ENCODE measurements around the gene CRYGB.
A peak's percentile ranks its signal among the peaks of the same experiment; 100 is the strongest.
"Not testable (repeated sequence)": the region's sequence is repeated elsewhere in the genome, so short reads cannot be mapped to it uniquely, and the experiment has no call there.

CRYGB gene

DNA sequence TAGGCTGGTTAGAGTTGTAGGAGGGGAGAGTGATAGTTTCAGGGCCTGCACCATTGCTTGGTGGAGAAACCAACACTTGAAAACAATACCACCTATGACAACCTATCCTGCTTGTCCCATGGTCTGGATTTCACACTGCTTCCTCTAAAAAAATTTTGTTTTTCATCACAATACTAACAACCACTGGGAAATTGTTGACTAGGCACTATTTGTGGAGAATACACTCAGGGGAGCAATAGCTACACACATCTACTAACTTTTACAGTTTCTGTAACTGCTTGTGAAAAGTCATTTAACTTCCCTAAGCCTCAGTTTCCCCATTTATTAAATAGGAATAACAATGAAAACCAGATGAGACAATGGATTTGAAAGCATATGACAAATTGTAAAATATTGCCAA is 4.1 kb upstream of the CRYGB start:
- DNase-seq (ENCODE audit: low read depth, low spot score) = no peak

DNA sequence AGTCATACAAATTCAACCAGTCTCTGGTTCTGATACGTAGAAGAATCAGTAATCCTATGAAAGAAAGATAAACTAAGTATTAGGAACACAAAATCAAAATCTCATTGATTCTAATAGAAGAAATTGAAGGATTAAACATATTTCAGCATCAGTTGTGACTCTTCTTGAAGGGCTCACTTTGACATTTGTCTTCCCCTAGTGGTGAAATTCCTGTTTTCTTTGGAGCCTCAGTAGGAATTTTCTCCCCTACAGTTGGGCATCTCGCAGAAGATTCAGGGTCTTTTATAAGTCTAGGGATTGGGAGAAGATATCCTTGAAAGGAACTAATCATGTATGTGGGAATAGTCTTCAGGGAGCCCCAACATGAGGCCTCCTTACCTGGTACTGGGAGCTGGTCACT is 2.8 kb upstream of the CRYGB start:
- no peak for DNase-seq (ENCODE audit: low read depth, low spot score)

DNA sequence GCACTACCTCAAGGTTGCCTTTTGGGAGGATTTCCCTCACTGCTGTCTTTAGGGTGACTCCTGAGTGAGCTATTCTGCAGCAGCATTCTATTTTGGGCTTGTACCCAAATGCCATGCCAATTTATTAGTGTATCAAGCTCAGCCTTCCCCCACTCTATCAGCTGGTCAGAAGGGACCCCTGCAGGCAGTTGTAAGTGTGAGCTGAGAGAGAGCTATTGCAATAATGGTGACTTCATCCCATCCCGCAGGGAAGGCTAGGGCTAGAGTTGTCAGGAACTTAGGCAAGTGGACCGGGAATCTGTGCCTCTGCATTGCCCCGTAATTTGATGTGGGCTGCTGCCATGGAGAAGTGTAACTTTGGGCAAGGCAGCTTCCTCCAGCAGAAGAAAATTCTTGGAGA is 1.8 kb upstream of the CRYGB start:
- no peak for DNase-seq (ENCODE audit: low read depth, low spot score)

DNA sequence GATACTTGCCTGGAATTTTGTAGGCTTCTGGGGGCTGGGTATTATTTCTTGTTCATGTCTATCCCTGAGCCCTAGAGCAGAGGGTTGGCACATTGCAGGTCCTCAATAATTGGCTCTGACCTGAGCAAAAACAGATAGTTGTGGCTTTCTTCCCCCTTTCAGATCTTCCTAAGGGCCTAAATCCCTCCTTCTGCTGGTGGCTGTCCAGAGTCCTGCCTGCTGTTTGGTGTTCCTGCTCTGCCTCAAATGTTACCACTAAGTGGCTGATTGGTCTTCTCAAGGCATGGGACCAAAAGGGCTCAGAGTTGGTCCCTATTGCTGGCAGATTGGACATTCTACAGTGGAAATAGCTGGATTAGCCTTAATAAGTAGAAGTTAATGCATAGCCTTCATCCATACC is 1.1 kb upstream of the CRYGB start:
- peak; percentile 18 for DNase-seq (ENCODE audit: low read depth, low spot score)

DNA sequence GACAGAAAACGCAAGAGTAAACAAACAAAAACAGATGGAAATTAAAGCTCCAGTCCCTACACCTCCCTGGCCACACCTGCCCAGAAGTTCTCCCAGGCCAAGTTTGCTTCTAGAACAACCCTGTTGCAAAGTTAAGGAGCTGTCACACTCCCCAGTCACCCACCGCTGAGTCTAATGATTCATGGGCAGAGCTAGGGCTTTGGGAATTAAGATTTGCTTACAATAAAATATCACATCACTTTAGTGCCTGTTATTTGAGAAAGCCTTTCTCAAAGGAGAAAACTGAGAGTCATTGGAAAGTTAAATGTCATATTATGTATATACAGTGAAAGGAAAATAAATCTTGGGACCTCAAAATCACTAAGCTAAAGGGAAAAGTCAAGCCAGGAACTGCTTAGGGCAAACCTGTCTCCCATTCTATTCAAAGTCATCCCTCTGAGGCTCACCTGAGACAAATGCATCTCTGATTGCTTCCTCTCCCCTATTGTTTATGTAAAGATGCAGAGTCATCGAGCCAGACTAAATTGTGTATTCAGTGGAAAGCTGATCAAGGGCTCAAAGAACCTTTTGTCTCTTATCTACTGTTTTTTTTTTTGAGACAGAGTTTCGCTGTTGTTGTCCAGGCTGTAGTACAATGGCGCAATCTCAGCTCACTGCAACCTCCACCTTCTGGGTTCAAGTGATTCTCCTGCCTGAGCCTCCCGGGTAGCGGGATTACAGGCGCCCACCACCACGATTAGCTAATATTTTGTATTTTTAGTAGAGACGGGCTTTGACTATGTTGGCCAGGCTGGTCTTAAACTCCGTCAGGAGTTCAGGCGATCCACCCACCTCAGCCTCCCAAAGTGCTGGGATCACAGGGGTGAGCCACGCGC is 2.8 kb downstream of the CRYGB start:
- DNase-seq (ENCODE audit: low read depth, low spot score) = peak; percentile 51

DNA sequence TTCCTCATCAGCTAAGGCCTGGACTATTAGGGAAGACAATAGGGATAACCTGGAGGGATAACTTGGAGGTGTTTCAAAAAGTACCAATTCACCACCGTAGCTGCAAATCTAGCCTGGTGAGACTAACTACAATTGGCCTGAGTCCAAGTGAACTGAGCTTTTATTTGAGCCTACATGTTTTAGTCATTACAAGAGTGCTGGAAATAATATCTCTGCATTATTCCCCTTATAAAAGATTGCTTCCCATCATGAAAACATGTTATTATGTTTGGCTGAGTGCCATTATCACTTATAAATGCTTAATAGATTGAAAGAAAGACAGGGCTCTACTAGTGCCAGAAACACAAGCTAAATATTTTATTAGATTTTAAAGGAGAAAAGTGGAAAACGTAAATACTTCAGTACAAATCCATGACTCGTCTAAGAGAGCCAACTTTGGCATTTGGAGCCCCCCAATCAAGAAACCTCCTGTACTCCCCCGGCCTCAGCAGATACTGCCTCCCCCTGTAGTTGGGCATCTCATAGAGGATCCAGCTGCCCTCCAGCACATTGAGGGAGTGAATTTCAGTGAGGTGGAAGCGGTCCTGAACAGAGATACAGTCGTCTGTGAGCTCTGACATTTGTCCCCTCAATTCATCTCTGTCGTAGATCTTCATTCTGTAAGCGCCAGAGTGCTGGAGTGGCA is 3.6 kb downstream of the CRYGB start:
- no peak for DNase-seq (ENCODE audit: low read depth, low spot score)

DNA sequence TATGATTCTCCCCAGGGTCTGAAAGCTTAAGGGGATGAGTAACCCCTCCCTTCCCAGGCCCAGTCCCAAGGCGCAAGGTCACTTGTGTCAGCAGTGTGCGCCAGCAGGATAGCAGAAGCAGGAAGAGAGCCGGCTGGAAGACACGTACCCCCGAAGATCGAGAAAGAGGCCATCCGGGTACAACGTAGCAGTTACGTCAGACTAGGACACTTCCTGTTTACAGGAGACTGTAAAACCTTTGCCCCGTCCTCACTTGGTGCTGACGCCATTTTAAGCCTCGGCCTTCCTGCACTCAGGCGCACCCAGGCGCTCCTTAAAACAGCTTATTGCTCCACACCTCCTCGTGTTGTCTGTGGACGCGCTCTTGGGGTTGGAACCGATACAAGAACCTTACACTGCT is 6.5 kb downstream of the CRYGB start:
- DNase-seq (ENCODE audit: low read depth, low spot score) = no peak

DNA sequence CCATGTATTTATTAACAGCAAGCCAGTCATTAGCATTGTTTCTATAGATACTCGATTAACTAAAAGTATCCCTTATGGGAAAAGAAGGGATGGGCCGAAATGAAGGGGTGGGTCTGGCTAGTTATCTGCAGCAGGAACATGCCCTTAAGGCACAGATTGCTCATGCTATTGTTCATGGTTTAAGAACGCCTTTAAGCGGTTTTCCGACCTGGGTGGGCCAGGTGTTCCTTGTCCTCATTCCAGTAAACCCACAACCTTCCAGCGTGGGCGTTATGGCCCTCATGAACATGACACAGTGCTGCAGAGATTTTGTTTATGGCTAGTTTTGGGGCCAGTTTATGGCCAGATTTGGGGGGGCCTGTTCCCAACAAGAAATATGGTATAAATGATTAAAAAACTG is 7.6 kb downstream of the CRYGB start:
- not testable (repeated sequence) for DNase-seq (ENCODE audit: low read depth, low spot score)

DNA sequence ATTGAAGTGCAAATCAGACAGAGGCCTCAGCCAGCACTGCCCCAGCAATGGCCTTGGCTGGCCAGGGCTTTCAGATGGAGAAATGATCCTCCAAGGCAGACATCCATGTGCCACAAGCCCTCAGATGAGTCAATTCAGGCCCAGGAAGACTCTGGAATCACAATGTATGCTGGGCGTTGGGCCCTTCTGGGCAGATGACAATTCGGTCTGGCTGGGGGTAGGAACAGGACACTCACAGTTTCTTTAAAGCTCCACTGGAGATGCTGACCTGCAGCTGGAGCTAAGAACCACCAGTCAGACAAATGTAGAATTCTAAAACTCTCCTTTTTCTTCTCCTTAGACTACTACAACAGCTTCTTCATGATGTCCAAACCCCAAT is 9.3 kb downstream of the CRYGB start:
- DNase-seq (ENCODE audit: low read depth, low spot score) = no peak

DNA sequence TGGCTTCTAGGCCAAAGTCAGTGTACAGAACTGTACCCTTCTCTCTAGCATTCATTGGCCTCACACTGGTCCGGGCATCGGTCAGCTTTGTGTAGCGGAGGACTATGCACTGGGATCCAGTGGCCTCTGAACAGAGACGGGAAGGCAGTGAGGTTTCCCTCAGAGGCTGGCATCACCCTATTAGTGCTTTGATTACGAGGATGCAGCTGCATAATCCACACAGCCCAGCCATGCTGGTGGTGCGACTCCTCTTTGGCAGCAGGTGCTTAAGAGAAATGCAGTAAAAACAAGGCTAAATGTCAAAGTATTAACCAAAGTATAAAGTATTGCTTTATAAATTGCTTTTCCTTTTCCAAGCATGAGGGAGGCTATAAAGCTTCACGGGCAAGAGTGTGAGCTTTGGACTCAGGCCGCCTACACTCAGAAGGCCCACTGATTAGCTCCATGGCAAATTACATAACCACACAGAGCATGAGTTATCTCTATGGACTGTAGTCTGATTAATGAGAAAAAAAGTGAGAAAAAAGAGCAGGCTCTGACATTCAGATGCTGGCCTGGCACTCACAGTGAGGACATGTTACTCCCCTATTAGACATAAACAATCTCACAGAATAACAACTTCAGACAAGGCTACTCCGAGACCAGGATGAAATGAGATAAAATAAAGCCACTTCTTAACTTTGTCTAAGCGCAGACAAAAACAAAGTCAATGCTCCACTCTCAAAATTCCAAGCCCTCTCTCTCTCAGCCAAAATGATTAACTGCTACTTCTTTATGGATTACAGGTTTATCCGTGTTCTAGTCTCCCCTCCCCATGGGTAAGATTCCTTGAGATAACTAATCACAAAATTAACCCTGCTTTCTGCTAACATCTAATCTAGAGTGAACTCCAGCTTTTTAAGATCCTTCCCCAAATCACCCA is 9.9 kb downstream of the CRYGB start:
- DNase-seq (ENCODE audit: low read depth, low spot score) = no peak

DNA sequence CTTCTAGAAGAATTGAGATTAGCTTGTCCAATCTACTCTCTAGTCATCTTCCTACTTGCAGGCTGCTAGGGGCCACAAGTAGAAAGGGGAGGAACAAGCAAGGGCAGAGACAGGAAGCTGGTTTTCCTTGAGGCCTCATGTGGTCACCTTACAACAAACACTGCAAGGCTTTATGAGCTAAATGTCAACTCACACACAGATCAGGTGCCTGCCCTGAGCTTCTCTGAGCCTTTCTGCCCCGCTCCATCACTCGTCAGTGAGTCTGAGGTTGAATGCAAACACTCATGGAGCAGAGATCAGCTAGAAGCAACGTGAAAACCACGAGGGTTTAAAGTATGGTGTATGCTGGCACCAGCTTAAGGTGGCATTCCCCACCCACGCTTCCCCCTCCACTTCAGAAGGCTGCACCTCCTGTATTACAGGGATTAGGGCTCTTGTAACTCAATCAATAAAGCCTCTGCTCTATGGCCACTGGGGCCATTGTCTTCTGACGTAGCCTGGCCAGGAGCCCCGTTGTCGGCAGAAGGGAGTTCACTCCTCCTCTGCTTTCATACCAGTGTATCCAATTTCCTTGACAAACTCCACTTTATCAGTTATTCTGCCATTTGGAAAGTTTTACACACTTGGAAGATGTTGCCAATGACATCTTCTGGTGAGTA is 10.9 kb downstream of the CRYGB start:
- DNase-seq (ENCODE audit: low read depth, low spot score) = no peak

DNA sequence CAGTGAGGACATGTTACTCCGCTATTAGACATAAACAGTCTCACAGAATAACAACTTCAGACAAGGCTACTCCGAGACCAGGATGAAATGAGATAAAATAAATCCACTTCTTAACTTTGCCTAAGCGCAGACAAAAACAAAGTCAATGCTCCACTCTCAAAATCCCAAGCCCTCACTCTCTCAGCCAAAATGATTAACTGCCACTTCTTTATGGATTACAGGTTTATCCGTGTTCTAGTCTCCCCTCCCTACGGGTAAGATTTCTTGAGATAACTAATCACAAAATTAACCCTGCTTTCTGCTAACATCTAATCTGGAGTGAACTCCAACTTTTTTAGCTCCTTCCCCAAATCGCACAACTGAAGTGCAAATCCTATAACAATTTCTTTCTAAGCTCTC is 15.2 kb downstream of the CRYGB start:
- DNase-seq (ENCODE audit: low read depth, low spot score) = no peak

DNA sequence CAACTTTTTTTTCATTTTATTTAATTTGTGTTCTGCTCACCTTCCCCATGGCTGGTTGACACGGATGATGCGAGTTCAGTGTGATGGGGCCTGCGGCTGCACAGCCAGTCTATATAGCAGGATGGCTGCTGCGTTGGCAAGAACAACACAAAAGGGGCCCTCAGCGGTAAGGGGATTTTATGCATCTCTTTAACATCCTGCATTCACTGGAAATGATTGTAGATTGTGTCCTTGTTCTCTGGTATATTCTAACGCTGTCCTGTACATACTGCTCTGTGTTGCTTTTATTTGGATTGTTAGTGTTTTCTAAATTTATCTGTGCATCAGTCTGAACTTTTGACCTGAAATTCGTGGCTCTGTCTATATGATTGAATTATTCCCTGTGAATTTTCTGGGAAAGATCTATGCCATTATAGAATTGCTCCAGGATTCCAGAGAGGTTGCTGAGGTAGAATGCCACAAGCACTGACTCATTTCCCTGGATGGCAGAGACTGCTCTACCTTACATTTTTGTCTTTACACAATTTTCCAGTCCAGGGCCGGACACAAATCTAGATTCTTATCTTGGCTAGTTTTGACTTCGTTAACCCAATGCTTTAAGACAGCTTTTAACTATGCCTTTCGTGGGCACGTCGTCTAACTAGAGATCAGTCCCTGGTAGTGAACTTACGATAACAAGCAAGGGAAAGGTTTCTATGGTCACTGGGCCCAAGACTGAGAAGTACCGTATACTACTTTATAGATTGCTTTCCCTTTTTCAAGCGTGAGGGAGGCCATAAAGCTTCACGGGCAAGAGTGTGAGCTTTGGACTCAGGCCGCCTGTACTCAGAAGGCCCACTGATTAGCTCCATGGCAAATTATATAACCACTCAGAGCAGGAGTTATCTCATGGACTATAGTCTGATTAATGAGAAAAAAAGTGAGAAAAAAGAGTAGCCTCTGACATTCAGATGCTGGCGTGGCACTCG is 15.9 kb downstream of the CRYGB start, which contains the start of gene CRYGC:
Gene CRYGC (minus strand): TSS at position 85 of the 968 bp plus-strand sequence. CDS start 36 bp downstream, at position 49.
- no peak for DNase-seq (ENCODE audit: low read depth, low spot score)

DNA sequence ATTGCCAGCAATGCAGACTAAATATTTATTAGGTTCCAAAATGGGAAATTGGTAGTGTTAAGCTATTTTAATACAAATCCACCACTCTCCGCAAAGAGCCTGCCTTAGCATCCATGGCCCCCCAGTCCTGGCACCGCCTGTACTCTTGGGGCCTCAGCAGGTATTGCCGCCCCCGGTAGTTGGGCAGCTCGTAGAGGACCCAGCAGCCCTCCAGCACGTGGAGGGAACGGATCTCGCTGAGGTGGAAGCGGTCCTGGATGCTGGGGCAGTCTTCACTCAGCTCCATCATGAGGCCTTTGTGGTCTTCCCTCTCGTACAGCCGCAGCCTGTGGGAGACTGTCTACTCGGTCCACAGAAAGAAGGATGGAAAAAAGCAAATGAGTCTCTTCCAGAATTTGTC is 17.8 kb downstream of the CRYGB start:
- no peak for DNase-seq (ENCODE audit: low read depth, low spot score)

DNA sequence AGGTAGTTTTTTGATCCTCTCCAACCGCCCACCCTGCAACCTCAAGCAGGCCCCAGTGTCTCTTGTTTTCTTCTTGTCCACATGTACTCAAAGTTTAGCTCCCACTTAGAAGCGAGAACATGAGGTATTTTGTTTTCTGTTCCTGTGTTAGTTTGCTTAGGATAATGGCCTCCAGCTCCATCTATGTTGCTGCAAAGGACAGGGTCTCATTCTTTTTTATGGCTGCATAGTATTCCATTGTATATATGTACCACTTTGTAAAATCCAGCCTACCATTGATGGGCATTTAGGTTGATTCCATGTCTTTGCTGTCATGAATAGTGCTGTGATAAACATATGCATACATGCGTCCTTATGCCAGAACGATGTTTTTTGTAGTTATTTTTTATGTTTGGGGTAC is 18.9 kb downstream of the CRYGB start:
- DNase-seq (ENCODE audit: low read depth, low spot score) = no peak

DNA sequence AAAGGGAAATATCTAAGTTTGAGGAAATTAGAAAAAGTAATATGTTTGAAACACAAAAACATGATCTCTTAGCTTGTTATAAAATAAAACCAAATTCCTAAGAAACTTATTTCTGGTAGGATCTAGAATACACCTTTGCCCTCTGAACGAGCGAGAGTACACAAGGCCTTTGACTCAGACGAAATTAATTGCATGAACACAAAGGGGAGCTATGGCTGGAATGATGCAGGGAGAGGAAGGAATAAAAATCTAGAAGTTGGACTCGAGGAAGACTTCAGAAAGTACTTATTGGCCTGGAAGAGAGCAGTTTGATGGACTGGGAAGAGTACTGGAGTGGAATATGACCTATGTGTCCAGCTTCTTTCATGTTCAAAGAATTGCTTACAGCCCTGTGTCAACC is 20.7 kb downstream of the CRYGB start:
- DNase-seq (ENCODE audit: low read depth, low spot score) = no peak

DNA sequence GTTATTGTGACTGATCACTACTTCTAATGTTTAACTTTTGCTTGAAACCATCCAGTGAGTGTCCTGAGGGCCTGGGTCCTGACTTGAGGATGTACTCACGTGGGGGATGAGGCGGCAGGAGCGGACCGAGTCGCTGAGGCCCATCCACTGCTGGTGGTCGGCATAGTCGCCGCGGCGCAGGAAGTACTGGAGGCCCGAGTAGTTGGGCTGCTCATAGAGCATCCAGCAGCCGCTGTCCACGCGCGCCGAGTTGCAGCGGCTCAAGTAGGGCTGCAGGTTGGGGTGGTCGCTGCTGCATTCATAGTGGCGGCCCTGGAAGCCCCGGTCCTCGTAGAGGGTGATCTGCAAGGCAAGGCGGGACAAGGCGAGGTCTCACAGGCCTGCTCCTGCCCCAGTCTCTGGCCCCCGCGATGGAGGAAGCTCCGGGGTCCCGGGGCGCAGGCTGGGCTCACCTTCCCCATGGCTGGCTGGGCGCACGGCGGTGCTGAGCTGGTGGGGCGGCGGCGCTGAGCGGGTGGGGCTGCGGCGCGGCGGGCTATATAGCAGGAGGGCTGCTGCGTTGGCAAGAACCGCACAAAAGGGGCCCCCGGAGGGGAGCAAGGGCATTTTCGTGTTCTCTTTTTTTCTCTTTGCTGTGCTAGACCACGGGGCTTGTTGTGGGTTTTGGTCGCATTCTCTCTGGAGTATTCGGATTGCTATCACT is 21.8 kb downstream of the CRYGB start, which contains the start of gene CRYGD:
Gene CRYGD (minus strand): TSS at position 512 of the 703 bp plus-strand sequence. CDS start 51 bp downstream, at position 461.
- peak; percentile 65 for DNase-seq (ENCODE audit: low read depth, low spot score)

DNA sequence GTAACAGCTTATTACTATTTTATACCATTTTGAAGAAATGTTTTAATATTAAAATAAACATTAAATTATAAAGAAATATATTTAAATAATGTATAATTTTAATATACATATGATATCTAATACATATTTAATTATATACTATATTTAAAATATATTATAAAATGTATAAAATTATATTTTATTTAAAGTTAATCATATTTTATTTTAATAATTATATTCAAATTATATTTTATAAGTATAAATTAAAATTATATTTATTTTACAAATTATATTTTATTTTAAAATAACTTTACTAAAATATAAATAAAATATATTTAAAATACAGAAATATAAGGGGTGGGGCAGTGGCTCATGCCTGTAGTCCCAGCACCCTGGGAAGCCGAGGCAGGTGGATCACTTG is 23.7 kb downstream of the CRYGB start:
- DNase-seq (ENCODE audit: low read depth, low spot score) = no peak

DNA sequence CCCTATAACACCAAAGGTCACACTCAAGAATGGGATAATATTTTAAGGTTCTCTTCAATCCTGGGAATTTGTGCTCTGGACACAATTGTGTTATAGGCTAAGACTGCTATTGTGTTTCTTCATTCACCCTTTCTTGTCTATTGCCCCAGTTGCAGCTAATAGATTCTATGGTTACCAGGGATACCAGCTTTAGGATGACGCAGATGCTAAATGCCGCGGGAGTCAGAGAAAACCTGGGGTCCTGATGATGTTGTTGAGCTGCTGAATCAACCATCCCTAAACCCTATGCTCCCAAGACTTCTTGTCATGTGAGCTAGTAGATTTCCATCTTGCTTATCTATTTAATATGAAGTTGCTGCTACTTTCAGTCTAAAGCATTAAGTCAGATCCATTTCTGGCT is 27.0 kb downstream of the CRYGB start:
- no peak for DNase-seq (ENCODE audit: low read depth, low spot score)

DNA sequence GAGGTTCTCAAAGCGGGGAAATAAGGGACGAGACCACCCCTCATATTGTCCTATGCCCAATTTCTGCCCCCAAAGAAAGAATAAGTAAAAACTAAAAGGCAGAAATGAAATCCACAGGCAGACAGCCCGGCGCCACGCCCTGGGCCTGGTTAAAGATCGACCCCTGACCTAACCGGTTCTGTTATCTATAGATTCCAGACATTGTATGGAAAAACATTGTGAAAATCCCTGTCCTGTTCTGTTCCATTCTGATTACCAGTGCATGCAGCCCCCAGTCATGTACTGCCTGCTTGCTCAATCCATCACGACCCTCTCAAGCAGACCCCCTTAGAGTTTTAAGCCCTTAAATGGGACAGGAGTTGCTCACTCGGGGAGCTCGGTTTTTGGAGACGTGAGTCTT is 28.6 kb downstream of the CRYGB start:
- not testable (repeated sequence) for DNase-seq (ENCODE audit: low read depth, low spot score)
